Mucosa of descending colon (tissue), 3 donors: ENCODE data around the gene ESRP2. TPM values are rescaled to one million over a fixed set of nuclear protein-coding genes. Genes with fewer than 3 reads are reported as not detected.

ENCODE experiments used
- ATAC-seq: fragments of 200-7000 bp; cut with Tn5 transposase; one replicate; pipeline ENCODE4 v1.9.1; 2020; ENCODE audit warnings: mild to moderate bottlenecking, moderate library complexity
- DNase-seq, 3 donors: peaks; one replicate each; pipeline ENCODE4 v3.0.0-alpha.2; 2020
- H3K36me3 ChIP-seq: fragments of 200-600 bp; one replicate; pipeline ENCODE4 v1.8.0; 2021; ENCODE audit warnings: low read depth, mild to moderate bottlenecking
- H3K4me1 ChIP-seq: fragments of 200-600 bp; one replicate; pipeline ENCODE4 v1.8.0; 2021; ENCODE audit warnings: low read depth, mild to moderate bottlenecking
- H3K4me3 ChIP-seq: fragments of 200-600 bp; one replicate; pipeline ENCODE4 v1.8.0; 2021; ENCODE audit warnings: mild to moderate bottlenecking
- H3K9me3 ChIP-seq: fragments of 200-600 bp; one replicate; pipeline ENCODE4 v1.8.0; 2021; ENCODE audit warnings: mild to moderate bottlenecking
- intact Hi-C, 2 donors: fragments of 100-400 bp; cut with DNase I in 1 of 2; cut with micrococcal nuclease in 1 of 2; formaldehyde crosslinking; loops; one replicate each; pipeline versions ENCODE4 v1.11.0 to v1.11.1; 2022; cut with DNase I, micrococcal nuclease
- microRNA-seq: library from miRNA; unstranded; fragments of <30 nt; microRNA quantifications from one replicate; pipeline ENCODE4, GENCODE V29; 2019
- total RNA-seq, 3 donors: library from RNA; stranded (reverse); fragmentation: NEBNext Ultra II Directional in 2 of 3; extraction: Animal tissue kit (Norgen Biotek cat#: 25700) in 2 of 3; gene quantifications; one replicate each; pipeline versions ENCODE4 v1.2.1 to v1.2.4, GENCODE V29; 2021 to 2023
- TF ChIP-seq, protein P1 (sequence below): fragments of 200-600 bp; IDR thresholded peaks from one replicate; pipeline ENCODE4 v1.8.0; 2022; ENCODE audit warnings: antibody characterized with exemption, mild to moderate bottlenecking
- donor health status: DM: no; HTN: no; CAD: no; lungs with moderate emphysema.
- donor health status: DM: no; HTN: no; CAD: no.
- donor health status: DM: no; HTN: yes; CAD: no.

The ESRP2 gene
- total RNA-seq, 3 donors from 2014 or later, result 46.6 to 125 (median 94.5) TPM

DNA sequence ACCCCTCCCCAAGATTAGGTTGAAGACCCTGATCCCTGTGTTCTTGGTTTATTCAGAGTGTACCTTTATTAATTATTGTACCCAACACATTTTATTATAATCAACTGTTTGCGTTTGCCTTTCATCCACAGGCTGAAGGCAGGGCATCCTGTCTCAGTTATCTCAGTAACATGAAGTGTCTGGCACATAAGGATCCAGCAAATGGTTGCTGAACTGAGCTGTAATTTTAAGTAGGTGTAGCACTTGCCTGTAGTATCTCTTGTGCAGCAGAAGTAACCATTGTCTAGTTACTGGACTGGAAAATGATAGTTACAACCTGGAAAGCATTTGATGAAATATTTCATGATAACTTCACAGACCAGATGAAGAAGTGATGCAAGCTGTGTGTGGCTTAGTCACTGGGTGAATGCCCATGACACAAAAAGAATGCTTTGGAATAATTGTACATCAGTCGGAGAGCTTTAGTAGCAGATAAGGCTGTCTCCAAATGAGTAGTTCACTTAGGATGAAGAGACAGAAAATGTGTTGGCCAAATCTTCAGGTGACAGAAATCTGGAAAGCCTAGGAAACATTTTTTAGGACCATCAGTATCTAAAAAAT, 56.6 kb downstream of the ESRP2 start:
- H3K9me3 ChIP-seq, result no peaks in the 10 kb centered on the region
- no peaks in the 10 kb centered on the region for H3K36me3 ChIP-seq
- ATAC-seq (no peak), DNase-seq (no peak)
- intact Hi-C loops, result no loop called here
- no peaks in the 10 kb centered on the region for H3K4me1 ChIP-seq
- TF ChIP-seq, protein P1, sequence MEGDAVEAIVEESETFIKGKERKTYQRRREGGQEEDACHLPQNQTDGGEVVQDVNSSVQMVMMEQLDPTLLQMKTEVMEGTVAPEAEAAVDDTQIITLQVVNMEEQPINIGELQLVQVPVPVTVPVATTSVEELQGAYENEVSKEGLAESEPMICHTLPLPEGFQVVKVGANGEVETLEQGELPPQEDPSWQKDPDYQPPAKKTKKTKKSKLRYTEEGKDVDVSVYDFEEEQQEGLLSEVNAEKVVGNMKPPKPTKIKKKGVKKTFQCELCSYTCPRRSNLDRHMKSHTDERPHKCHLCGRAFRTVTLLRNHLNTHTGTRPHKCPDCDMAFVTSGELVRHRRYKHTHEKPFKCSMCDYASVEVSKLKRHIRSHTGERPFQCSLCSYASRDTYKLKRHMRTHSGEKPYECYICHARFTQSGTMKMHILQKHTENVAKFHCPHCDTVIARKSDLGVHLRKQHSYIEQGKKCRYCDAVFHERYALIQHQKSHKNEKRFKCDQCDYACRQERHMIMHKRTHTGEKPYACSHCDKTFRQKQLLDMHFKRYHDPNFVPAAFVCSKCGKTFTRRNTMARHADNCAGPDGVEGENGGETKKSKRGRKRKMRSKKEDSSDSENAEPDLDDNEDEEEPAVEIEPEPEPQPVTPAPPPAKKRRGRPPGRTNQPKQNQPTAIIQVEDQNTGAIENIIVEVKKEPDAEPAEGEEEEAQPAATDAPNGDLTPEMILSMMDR, result no peak
- no peak overlapping the region for H3K4me3 ChIP-seq

Small RNA genes lying within 50 kb of the gene (microRNA-seq; reads per million reads assigned to microRNA genes)
- not detected for gene MIR6773

Other genes starting within 250 kb of the ESRP2 start
- 1 to 10 TPM; 1.5 to 2.8 (median 1.6) TPM for gene DPEP2, start 236.6 kb downstream of the ESRP2 start, total RNA-seq
- not detected for gene DPEP2NB, start 220.2 kb downstream of the ESRP2 start, total RNA-seq
- gene DDX28, start 212.9 kb downstream of the ESRP2 start, total RNA-seq, result 1 to 10 TPM; 6.1 to 7.2 (median 6.8) TPM
- 10 to 100 TPM; 11.6 to 13.5 (median 12.6) TPM for gene DUS2, start 212.8 kb downstream of the ESRP2 start, total RNA-seq
- 10 to 100 TPM; 24.2 to 44.0 (median 25.5) TPM for gene NFATC3, start 150.8 kb downstream of the ESRP2 start, total RNA-seq
- 10 to 100 TPM; 13.2 to 14.2 (median 13.5) TPM for gene PLA2G15, start 9.2 kb upstream of the ESRP2 start, total RNA-seq
- gene SLC7A6, start 28.4 kb upstream of the ESRP2 start, total RNA-seq, result 10 to 100 TPM; 35.0 to 41.4 (median 37.2) TPM
- 10 to 100 TPM; 16.2 to 22.0 (median 18.4) TPM for gene SLC7A6OS, start 74.8 kb upstream of the ESRP2 start, total RNA-seq
- 10 to 100 TPM; 31.0 to 42.2 (median 41.0) TPM for gene PRMT7, start 74.9 kb upstream of the ESRP2 start, total RNA-seq
- 10 to 100 TPM; 31.8 to 82.7 (median 62.3) TPM for gene SMPD3, start 212.4 kb upstream of the ESRP2 start, total RNA-seq